ENCODE data around the gene IMMP2L.

GRCh38 chr7:110897538-110897937 is 664.8 kb downstream of the IMMP2L start:
- TF ChIP-seq CTCF (IDR thresholded peaks at IDR 0.05), result no peak
- no peak for TF ChIP-seq SREBF2 (IDR thresholded peaks at IDR 0.05)
- TF ChIP-seq RAD21 (conservative IDR thresholded peaks at IDR 0.05 in 1 of 2, IDR thresholded peaks at IDR 0.05 in 1 of 2), result no peak
- no peak for TF ChIP-seq ZFP36 (IDR thresholded peaks at IDR 0.05; ENCODE audit: borderline replicate concordance, partially characterized antibody)
- no peak for TF ChIP-seq POLR2A (IDR thresholded peaks at IDR 0.05; ENCODE audit: low read length)
- TF ChIP-seq ESRRA (IDR thresholded peaks at IDR 0.05; ENCODE audit: borderline replicate concordance, low read length), result no peak
- no peak for TF ChIP-seq HMGXB4 (CRISPR knock-in tag; IDR thresholded peaks at IDR 0.05; ENCODE audit: borderline replicate concordance)

Measured in A549 (cell line).